ENCODE results near the gene TRPC4.
"Not testable (repeated sequence)": the region's sequence is repeated elsewhere in the genome, so short reads cannot be mapped to it uniquely, and the experiment has no call there.

Gene TRPC4

DNA sequence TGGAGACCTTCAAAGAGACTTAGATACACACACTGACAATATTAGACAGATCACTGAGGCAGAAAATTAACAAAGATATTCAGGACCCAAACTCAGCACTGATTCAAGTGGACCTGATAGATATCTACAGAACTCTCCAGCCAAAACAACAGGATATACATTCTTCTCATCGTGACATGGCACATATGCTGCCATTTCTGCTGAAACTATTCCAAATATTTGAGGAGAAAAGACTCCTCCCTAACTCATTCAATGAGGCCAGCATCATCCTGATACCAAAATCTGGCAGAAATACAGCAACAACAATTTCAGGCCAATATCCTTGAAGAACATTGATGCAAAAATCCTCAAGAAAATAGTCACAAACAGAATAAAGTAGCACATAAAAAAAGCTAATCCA is 53.3 kb downstream of the TRPC4 start:
- no peak for DNase-seq (ENCODE audit: low read depth in 2 of 2)

DNA sequence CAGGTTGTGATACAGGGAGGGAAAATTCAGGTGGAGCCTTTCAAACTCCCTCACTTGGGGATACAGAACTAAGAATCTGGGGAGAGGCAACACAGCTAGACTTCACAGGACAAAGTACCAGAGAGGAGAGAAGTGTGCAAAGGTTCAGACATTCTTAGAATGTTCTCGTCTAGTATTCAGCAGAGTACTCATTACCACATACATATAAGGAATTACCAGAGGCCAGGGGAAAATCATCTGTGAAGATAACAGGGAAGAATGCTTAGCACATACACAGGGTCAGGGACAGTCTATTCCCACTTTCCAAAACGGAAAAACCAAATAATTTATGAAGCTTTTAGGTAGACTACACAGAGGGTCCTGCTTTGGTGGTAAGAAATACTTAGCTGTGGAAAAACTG is 58.1 kb downstream of the TRPC4 start:
- no peak for DNase-seq (ENCODE audit: low read depth in 2 of 2)

DNA sequence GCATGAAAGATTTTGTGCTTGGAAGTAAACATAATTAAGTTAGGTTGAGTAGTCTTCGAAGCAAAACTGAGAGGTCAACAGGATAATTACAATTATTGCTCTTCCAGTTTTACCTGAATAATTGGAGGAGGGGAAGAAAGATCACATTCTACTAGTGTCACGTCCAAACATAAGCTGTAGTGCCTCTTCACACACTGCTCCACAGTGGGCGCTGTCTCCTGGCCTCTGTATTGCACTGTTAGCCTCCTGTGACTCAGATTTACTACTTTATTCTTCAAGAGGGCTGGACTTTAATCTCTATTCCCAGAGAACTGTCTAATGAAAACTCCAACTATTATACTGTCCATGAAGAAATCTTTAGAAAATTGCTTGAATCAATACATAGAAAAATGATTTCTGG is 62.9 kb downstream of the TRPC4 start:
- DNase-seq (ENCODE audit: low read depth in 2 of 2), result no peak

DNA sequence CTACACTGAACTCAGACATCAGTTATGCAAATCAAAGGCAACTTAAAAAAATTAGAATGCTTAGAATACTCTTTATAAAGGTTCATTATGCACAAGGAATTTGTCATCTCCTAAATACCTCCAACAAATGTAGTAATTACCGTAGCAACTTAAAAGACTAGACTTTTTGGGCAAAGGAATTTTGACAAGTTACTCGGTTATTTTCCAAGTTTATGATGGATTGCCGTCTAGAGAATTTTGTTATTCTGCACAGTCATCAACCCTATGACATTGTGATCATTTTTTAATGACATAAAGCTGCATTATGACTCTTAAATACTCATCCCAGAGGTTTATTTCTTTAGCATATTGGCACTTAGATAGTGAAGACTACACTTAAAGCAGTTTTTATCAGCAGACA is 71.9 kb downstream of the TRPC4 start:
- DNase-seq (ENCODE audit: low read depth in 2 of 2), result no peak

DNA sequence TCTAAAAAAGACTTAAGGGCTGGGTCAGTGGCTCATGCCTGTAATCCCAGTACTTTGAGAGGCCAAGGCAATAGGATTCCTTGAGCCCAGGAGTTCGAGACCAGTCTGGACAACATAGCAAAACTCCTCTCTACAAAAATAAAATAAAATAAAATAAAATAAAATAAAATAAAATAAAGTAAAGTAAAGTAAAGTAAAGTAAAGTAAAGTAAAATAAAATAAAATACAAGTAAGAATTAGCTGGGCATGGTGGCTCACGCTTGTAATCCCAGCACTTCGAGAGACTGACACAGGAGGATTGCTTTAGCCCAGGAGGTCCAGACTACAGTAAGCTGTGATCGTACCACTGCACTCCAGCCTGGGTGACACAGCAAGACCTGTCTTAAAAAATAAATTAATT is 72.8 kb downstream of the TRPC4 start:
- not testable (repeated sequence) for DNase-seq (ENCODE audit: low read depth in 2 of 2)

DNA sequence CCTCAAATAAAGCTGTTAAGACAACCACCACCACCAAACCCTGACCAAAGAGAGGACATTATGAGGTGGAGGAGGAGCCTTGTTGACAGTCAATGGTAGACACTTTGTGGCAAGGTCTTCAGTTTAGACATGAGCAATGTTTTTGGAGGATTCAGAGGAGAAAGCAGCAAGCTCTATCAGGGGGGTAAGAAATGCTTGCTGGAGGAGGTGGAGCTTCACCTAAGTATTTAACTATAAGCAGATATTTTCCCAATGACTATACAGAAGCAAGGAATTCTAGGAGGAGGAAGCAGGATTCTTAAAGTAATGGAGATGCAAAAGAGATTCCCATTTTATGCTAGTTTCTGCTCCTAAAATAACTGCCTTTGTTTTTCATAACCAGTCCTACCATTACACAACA is 74.2 kb downstream of the TRPC4 start:
- DNase-seq (ENCODE audit: low read depth in 2 of 2), result no peak

DNA sequence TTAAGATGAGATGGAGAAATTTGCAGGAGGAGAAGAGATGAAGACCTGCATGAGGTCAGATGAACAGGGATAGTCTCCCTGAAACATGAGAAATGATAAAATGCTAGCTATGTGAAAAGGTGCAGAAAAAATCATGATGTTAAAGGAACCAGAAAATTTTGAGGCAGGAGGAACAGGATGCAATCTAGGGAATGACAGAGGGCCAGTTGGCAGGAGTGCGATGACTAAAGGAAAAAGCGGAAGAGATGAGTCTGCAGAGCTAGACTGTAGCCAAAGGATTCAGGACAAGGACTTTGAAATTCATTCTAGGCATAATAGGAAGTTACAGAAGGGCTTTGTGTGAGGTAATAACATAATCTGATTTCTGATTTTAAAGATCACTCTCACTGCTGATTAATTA is 77.9 kb downstream of the TRPC4 start:
- no peak for DNase-seq (ENCODE audit: low read depth in 2 of 2)

DNA sequence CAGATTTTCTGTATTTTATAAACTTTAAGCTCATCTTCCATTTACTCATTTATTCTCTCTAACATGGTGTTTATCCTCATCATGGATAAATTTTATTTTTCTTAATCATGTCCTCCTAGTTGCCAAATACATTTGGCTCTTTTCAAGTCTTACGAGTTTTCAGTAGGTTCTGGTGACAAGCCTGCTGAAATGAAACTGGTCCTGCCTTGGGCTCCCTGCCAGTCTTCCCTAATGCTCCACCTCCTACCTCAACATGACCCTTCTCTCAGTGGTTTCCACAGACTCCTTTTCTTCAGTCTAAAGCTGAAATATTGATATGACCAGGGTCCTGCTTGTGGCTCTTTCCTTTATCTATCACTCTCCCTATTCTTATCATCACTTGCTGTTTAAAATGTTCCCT is 81.2 kb downstream of the TRPC4 start:
- DNase-seq (ENCODE audit: low read depth in 2 of 2), result no peak

DNA sequence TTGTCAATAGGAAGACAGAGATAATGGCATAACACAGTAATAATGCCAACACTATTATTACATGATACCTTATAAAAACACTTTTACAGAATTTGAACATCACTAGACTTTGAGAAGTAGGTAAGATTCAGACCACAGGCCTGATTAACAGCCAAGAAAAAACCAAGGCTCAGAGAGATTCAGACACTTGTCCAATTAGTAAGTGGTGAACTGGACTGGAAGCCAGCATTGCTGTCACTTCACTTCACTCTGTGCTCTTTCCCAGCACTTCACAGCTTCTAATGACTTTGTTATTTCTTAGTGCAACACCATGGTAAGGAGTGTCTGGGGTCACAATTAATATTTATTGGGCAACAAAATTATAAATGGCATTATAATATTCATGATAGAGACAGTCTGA is 91.9 kb downstream of the TRPC4 start:
- no peak for DNase-seq (ENCODE audit: low read depth in 2 of 2)

DNA sequence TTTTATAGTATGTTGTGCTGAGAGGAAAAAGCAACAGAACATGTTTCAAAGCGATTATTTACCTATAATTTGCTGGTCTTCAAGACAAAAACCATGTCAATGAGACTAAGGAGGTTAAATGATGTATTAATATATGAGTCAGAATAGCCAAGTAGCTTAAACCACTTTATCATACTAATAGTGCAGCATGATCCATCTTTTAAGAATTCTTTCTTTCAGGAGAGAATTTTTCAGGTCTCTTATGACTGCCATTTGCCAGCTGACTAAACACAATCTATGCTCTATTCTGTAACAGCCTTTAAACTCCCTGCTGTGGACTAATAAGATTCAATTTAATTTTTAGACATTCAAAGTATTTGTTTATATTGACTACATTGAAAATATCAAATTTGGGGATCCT is 93.7 kb downstream of the TRPC4 start:
- DNase-seq (ENCODE audit: low read depth in 2 of 2), result no peak

DNA sequence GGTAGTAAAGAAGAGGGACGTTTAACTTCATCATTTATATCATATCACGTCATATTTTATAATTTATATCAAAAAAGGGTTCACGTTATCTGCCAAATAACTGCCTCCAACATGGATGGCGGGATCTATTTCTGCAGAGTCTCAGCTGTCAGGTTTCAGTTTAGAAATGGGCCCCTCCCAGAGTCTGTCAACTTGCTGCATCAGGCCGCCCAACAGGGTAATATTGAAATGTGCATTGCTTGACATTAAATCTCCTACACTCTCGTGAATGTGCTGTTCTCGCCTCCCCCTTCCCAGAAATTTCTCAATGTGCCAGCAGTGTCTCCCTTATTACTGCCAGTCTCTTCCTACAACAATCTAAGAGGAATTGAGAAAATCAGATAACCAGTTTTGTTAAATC is 96.9 kb downstream of the TRPC4 start:
- DNase-seq (ENCODE audit: low read depth in 2 of 2), result no peak

DNA sequence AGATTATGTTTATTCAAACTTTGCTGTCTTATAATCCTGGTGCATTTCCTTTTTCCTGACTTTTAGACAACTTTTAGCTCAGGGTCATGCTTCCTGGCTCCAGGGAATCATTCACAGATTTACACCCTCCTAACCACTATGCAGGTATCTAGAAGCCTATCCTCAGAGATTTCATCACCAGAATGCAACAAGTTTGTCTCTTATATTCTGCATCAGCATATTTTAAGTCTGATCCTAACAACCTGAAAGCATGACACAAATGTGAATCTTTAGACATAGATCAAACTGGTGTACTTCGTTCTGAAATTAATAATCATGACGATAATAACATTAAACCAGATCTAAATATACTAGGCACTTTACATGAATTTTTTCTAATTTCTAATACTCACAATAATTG is 100.0 kb downstream of the TRPC4 start:
- DNase-seq (ENCODE audit: low read depth in 2 of 2), result no peak

DNA sequence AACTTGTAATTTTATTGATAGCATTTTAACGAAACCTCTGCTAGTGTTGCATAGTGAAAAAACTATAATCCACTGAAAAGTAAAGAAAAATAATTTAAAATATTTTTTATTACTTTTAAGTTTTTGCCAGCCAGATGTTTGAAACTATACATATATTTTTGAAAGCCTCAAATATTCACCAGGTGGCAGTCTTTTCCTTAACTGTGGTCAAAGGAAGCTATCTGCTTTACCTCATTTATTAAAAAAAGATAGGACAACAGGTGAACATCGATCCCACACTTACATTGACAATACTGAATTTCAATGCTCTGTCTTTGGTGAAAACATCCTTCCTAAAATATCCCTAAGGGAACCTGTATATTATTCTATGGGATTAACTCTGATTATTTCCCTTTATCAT is 100.5 kb downstream of the TRPC4 start:
- DNase-seq (ENCODE audit: low read depth in 2 of 2), result no peak

DNA sequence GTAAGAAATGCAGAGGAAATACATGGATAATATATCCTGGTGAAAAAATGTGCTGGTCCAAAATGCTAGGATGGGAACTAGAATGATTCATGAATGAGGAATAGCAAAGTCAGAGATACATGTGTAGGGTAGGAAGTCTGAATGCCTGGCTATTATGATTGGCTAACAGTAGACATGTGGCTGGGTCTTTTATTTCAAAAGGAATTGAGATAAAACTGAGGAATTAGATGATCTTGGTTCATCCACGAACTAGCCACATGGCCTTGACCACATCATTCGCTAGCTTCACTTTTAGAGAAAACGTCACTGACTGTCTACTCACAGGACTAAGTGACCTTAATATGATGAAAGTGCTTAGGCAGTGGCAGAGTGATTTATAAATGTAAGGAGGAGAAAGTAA is 103.1 kb downstream of the TRPC4 start:
- DNase-seq (ENCODE audit: low read depth in 2 of 2), result no peak

DNA sequence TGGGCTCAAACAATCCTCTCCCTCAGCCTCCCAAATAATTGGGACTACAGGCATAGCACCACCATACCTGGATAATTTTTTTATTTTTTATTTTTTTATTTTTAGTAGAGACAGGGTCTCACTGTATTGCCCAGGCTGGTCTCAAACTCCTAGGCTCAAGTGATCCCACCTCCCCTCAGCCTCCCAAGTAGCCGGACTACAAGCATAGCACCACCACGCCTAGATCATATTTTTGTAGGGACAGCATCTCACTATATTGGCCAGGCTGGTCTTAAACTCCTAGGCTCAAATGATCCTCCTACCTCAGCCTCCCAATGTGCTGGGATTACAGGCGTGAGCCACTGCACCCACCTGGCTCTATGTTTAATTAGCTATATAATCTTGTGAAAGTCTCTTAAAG is 114.2 kb downstream of the TRPC4 start:
- no peak for DNase-seq (ENCODE audit: low read depth in 2 of 2)

DNA sequence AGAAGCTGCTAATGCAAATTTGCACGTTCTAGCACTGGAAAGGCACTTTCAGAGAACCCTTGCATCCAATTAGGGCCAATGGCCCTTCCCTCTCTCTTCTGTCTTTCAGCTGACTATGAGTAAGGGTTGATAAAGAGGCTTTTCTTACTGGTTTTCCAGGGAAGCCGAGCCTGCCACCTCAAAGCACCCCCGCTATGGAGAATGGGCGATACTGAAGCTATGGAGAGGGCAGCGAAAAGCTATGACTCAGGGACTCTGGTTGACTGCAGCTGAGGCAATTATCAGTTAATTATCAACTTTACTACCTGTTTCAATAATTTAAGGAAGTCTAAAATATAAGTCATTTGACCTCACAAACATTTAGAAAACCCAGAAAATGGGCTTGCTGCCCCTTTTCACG is 115.8 kb downstream of the TRPC4 start:
- no peak for DNase-seq (ENCODE audit: low read depth in 2 of 2)

DNA sequence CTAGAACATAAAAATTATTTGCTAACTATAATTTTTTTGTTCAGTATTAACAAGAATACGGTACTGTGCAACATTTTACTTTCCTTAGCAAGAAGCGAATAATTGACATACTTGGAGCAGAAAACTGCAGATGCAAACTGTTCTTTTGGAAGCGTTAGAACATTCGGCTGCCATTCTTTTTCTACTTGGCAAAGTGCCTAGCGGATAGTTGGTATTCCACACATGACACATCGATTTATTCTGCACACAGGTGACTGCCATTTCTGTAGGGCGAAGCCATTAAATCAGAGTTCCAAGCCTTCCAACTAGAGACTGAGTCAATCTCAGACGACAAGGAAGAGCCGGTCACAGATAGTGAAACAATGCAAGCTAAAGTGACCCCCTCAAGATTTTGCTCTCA is 117.4 kb downstream of the TRPC4 start:
- no peak for DNase-seq (ENCODE audit: low read depth in 2 of 2)

DNA sequence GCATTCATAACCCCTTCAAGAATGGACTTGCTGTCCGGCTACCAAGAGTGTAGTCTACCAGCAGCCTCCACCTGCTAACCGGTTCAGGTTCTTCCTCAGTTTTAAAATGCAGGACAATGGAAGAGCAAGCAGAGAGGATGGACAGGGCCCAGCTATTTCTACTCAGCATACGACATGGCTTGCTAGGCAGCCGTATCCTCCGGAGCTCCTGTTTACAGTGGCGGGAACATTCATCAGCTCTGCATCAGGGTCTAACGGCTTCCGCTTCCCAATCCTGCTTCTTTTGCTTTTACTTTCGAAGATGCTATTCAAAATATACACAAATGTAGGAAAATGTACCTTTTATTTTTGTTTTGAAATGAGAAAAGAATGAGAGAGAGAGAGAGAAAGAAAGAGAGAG is 118.5 kb downstream of the TRPC4 start:
- DNase-seq (ENCODE audit: low read depth in 2 of 2), result no peak

DNA sequence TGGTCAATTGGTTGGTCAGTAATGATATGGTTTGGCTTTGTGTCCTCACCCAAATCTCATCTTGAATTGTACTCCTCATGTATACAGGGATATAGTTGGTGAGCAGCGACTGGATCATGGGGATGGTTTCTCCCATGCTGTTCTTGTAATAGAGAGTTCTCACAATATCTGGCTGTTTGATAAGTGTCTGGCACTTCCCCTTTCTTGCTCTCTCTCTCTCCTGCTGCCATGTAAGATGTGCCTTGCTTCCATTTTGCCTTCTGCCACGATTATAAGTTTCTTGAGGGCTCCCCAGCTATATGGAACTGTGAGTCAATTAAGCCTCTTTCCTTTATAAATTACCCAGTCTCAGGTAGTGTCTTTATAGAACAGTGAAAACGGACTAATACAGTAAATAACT is 120.7 kb downstream of the TRPC4 start:
- DNase-seq (ENCODE audit: low read depth in 2 of 2), result no peak

DNA sequence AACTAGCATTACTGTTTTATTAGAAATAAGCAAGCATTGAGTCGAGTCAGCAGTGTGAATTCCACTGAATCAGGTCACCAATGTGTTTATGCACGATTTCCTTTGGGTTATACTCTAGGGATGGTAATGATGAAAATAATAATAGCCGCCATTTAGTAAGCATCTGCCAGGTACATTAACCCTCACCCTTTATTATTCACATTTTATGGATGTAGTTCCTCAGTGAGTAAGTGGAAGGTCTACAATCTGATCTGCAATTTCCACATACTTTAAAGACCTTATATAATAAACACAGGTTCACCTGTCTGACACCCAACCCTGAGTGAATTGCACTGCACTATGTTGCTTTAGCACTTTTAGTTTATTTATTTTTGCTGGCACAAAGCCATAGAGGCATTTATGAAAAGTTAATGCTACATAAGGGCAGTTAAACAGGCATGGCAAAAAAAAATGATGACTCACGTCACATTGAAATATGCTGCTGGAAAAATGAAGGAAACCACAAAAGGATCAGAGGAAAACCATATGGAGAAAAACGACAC is 122.4 kb downstream of the TRPC4 start:
- no peak for DNase-seq (ENCODE audit: low read depth in 2 of 2)

DNA sequence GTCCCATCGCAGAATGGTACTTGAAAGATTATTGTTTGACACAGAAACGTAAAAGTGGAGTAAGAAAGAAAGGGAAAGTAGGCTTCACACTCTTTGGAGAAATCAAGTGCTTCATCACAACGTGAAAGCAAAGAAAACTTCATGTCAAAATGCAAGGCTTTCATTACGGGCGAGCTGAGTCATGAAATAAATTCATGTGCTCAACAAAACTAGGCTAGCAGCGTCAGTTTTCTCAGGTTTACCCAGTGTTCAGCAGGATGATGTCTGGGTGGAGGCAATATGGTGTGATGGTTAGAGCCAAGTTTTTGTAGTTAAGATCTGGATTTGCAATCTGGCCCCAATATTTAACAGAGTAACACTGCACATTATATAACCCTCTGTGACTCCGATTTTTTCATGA is 128.0 kb downstream of the TRPC4 start:
- no peak for DNase-seq (ENCODE audit: low read depth in 2 of 2)

DNA sequence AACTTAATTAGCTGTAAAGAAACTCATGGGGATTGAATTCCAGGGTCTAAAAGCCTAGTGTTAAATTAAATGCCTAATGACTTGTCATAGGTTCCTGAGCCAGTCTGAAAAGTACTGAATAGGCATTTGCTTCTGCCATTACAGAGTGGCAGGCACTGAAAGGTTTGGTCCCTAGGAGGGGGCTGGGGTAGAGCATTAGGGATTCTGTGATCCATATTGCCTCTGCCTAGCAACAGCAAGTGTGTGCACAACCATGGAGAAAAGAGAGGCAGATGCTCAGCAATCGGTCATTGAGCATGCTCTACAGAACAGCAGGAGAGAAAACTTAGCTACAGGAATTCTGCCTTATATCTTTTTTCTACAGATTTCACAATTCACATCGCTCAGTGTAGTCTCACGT is 133.5 kb downstream of the TRPC4 start:
- DNase-seq (ENCODE audit: low read depth in 2 of 2), result no peak

DNA sequence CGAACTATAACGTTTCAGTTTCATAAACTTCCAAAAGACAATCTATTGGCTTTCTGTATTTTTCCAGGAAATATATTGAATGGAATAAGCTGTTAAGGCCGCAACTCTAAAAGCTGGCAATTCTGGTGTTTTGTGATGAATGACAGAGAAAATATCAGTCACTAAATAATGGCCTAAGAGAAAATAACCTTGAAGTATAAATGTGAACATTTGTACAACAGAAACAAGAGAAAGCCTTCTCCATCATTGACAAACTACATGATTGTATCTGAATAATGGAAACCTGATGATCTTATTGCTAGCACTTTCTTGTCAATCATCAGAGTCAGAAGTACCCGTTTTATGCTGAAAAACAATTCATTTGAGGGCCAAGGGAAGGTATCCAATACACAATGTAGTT is 134.3 kb downstream of the TRPC4 start:
- no peak for DNase-seq (ENCODE audit: low read depth in 2 of 2)

DNA sequence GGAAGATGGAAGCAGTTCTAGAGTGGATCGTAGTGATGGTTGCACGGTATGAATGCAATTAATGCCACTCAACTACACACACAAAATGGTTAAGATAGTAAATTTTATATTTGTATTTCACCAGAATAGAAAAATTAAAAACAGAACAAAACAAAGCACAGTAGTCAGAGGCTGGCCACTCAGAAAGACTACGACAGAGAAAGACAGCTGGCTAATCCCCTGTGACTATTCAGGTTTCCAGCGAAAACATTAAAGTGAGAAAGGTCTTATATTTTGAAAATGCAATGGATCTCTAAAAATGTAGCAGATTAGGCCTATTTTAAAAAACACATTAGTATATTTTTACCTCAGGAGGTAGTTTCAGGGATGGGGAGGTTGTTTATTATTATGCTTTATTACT is 139.7 kb downstream of the TRPC4 start:
- no peak for DNase-seq (ENCODE audit: low read depth in 2 of 2)
